ENCODE measurements around the gene CBX5.
"Not testable (repeated sequence)": the region's sequence is repeated elsewhere in the genome, so short reads cannot be mapped to it uniquely, and the experiment has no call there.

Gene CBX5

GRCh38 chr12:54189198-54189539 lies 90.8 kb downstream of the CBX5 start:
- Histone ChIP-seq H3K9me3 (no peaks in the 10 kb centered on the region), H3K27me3 (no peaks in the 10 kb centered on the region), H3K36me3 (no peaks in the 10 kb centered on the region), H3K4me1 (peaks cover 15% of the 10 kb centered on the region), H3K4me3 (ENCODE audit: low read depth, low read length) (peak overlapping the region; percentile 14; the same call in 1 of the 2 replicates)
- no peak for DNase-seq
- no peak for TF ChIP-seq CTCF (IDR thresholded peaks at IDR 0.05; ENCODE audit: low read depth, low read length)

- H3K9me3 ChIP-seq: no peaks in the 10 kb centered on the region
- peaks cover 5% of the 10 kb centered on the region for H3K4me1 ChIP-seq
- H3K27me3 ChIP-seq: no peaks in the 10 kb centered on the region
- no peaks in the 10 kb centered on the region for H3K36me3 ChIP-seq
- no peak for TF ChIP-seq CTCF (IDR thresholded peaks at IDR 0.05; ENCODE audit: low read depth, low read length)
- H3K4me3 ChIP-seq (ENCODE audit: low read depth, low read length): no peak overlapping the region
- no peak for DNase-seq
Measured at GRCh38 chr12:54187075-54187474, 92.8 kb downstream of the CBX5 start.

- Histone ChIP-seq H3K9me3 (no peaks in the 10 kb centered on the region), H3K27me3 (no peaks in the 10 kb centered on the region), H3K36me3 (no peaks in the 10 kb centered on the region), H3K4me3 (ENCODE audit: low read depth, low read length) (no peak overlapping the region), H3K4me1 (peaks cover under 1% of the 10 kb centered on the region)
- no peak for DNase-seq
- TF ChIP-seq CTCF (IDR thresholded peaks at IDR 0.05; ENCODE audit: low read depth, low read length): no peak
Measured at GRCh38 chr12:54185919-54186318, 94.0 kb downstream of the CBX5 start.

GRCh38 chr12:54185297-54185696 lies 94.6 kb downstream of the CBX5 start:
- H3K4me3 ChIP-seq (ENCODE audit: low read depth, low read length); H3K36me3 ChIP-seq; H3K9me3 ChIP-seq; H3K27me3 ChIP-seq; H3K4me1 ChIP-seq; DNase-seq: not testable (repeated sequence)

GRCh38 chr12:54184024-54184805 lies 95.7 kb downstream of the CBX5 start:
- no peak for TF ChIP-seq CTCF (IDR thresholded peaks at IDR 0.05; ENCODE audit: low read depth, low read length)
- no peak overlapping the region for H3K4me3 ChIP-seq (ENCODE audit: low read depth, low read length)
- H3K27me3 ChIP-seq: no peaks in the 10 kb centered on the region
- H3K9me3 ChIP-seq: no peaks in the 10 kb centered on the region
- H3K4me1 ChIP-seq: no peaks in the 10 kb centered on the region; the same call in 1 of the 2 replicates
- no peaks in the 10 kb centered on the region for H3K36me3 ChIP-seq
- DNase-seq: no peak

GRCh38 chr12:54182981-54183380 lies 96.9 kb downstream of the CBX5 start:
- TF ChIP-seq CTCF (IDR thresholded peaks at IDR 0.05; ENCODE audit: low read depth, low read length): no peak
- H3K4me1 ChIP-seq: no peaks in the 10 kb centered on the region
- no peaks in the 10 kb centered on the region for H3K27me3 ChIP-seq
- no peak for DNase-seq
- no peak overlapping the region for H3K4me3 ChIP-seq (ENCODE audit: low read depth, low read length)
- H3K9me3 ChIP-seq: no peaks in the 10 kb centered on the region
- no peaks in the 10 kb centered on the region for H3K36me3 ChIP-seq

All from BE2C (cell line).